ENCODE results near the gene TPSD1. TPM values are rescaled to one million over a fixed set of nuclear protein-coding genes. Genes with fewer than 3 reads are reported as not detected.

TPSD1 gene
- total RNA-seq, result not detected in 2 replicates

GRCh38 chr16:1255276-1256122, at the start of gene TPSD1:
Gene TPSD1 (plus strand): TSS chr16:1256069. CDS start chr16:1256281, 212 bp downstream.

GRCh38 chr16:1225051-1225451, 30.8 kb upstream of the TPSD1 start, which contains the start of gene TPSG1:
Gene TPSG1 (minus strand): TSS chr16:1225268. CDS start chr16:1225252, 16 bp downstream.

GRCh38 chr16:1230084-1230470, 25.8 kb upstream of the TPSD1 start, which contains the start of gene TPSB2:
Gene TPSB2 (minus strand): TSS chr16:1230184. CDS start chr16:1229951, 233 bp downstream.

GRCh38 chr16:1240436-1240835, 15.4 kb upstream of the TPSD1 start, which contains the start of gene TPSAB1:
Gene TPSAB1 (plus strand): TSS chr16:1240705. CDS start chr16:1240939, 234 bp downstream.

Other genes starting within 250 kb of the TPSD1 start
- gene SSTR5, start 183.3 kb upstream of the TPSD1 start, total RNA-seq, result not detected in 2 replicates
- not detected in 2 replicates for gene C1QTNF8, start 159.8 kb upstream of the TPSD1 start, total RNA-seq
- gene CACNA1H, start 103.0 kb upstream of the TPSD1 start, total RNA-seq, result under 0.01 and 0.20 TPM in 2 replicates
- not detected in 2 replicates for gene TPSG1, start 30.8 kb upstream of the TPSD1 start, total RNA-seq
- not detected in 2 replicates for gene TPSB2, start 25.9 kb upstream of the TPSD1 start, total RNA-seq
- not detected in 2 replicates for gene TPSAB1, start 15.4 kb upstream of the TPSD1 start, total RNA-seq
- 46.7 and 58.3 TPM in 2 replicates for gene UBE2I, start 53.6 kb downstream of the TPSD1 start, total RNA-seq
- gene BAIAP3, start 77.6 kb downstream of the TPSD1 start, total RNA-seq, result under 0.01 TPM in 2 replicates
- gene TSR3, start 95.8 kb downstream of the TPSD1 start, total RNA-seq, result 48.9 and 52.9 TPM in 2 replicates
- gene GNPTG, start 95.9 kb downstream of the TPSD1 start, total RNA-seq, result 27.0 and 35.6 TPM in 2 replicates
- gene UNKL, start 158.6 kb downstream of the TPSD1 start, total RNA-seq, result 5.5 and 8.4 TPM in 2 replicates
- gene UQCC4, start 164.7 kb downstream of the TPSD1 start, total RNA-seq, result 14.1 and 15.1 TPM in 2 replicates
- not detected in 2 replicates for gene PERCC1, start 175.0 kb downstream of the TPSD1 start, total RNA-seq
- gene CCDC154, start 188.5 kb downstream of the TPSD1 start, total RNA-seq, result under 0.01 and 0.20 TPM in 2 replicates
- 80.0 and 107 TPM in 2 replicates for gene CLCN7, start 219.0 kb downstream of the TPSD1 start, total RNA-seq
- gene PTX4, start 232.9 kb downstream of the TPSD1 start, total RNA-seq, result under 0.01 and 0.39 TPM in 2 replicates
- gene TELO2, start 237.3 kb downstream of the TPSD1 start, total RNA-seq, result 23.1 and 31.9 TPM in 2 replicates

Measured in subcutaneous preadipocyte (primary cell).